ENCODE measurements around the gene SLC17A9. TPM values are rescaled to one million over a fixed set of nuclear protein-coding genes. Genes with fewer than 3 reads are reported as not detected.

Gene SLC17A9
- total and polyA plus RNA-seq, 10 of the 15 experiments (the other 5 are each of a cell fraction or from before 2014, with no cell fraction given), result 0.72 to 74.1 (median 29.4) TPM

DNA sequence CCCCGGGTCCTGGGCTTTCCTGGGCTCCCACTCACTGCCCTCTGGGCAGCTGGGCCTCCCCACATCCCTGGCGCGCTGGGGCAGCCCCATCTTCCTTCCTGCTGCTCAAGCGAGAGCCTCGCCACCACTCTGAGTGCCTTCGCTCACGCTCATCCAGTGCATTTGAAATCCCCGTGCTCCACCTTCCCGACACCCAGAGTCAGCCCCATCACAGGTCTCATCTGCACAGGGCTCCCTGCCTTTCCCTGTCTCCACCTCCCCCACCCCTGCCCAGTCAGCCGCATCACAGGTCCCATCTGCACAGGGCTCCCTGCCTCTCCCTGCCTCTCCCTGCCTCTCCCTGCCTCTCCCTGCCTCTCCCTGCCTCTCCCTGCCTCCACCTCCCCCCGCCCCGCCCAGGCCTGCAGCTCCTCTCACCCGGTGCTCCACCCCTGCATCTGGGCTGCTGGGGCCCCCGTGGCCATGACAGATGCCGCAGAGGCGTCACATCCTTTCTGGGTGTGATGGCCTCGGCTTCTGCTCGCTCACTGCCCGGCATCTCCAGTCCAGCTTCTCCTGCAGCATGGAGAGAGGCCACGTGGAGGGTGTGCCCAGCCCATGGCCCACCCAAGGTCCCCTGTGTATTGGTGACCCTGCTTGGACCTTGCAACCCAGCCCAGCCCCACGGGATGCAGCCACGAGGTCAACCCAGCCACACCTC, 63.3 kb downstream of the SLC17A9 start:
- no TSS peak for BruUV-seq (replicated peaks)
- intact Hi-C loops (cut with micrococcal nuclease; ENCODE audit: unreplicated experiment) (no loop called here), in situ Hi-C loops (cut with MboI) (no loop called here)
- Histone ChIP-seq H3K9ac (ENCODE audit: control insufficient read depth, insufficient read depth, low read length) (no peak overlapping the region), H3K4me1 (ENCODE audit: control insufficient read depth, insufficient read depth, low read length) (peaks cover 29% of the 10 kb centered on the region), H3K79me2 (ENCODE audit: control insufficient read depth, insufficient read depth, low read length) (peaks cover 52% of the 10 kb centered on the region), H2AFZ (ENCODE audit: control insufficient read depth, low read depth, low read length) (no peak overlapping the region), H3K4me3 (no peak overlapping the region), H3K27ac (ENCODE audit: control insufficient read depth, insufficient read depth) (no peak overlapping the region), H3K27me3 (replicated peaks in 1 of 2; ENCODE audit: control insufficient read depth in 2 of 2, insufficient read depth in 2 of 2, low read length in 1 of 2) (no peaks in the 10 kb centered on the region), H3K9me3 (replicated peaks; ENCODE audit: control insufficient read depth, insufficient read depth, low read length) (peaks cover 3% of the 10 kb centered on the region), H4K20me1 (ENCODE audit: control insufficient read depth, insufficient read depth) (no peaks in the 10 kb centered on the region), H3K4me2 (ENCODE audit: control insufficient read depth, insufficient read depth) (peak overlapping the region; percentile 54), H3K36me3 (ENCODE audit: control insufficient read depth in 2 of 2, insufficient read depth in 2 of 2, low read length in 1 of 2) (no peaks in the 10 kb centered on the region; a peak in 1 of 4 replicates)
- no peak for TF ChIP-seq SMAD5 (IDR thresholded peaks at IDR 0.05; ENCODE audit: low read depth)
- TF ChIP-seq POLR2A (IDR thresholded peaks at IDR 0.05; ENCODE audit: low read depth, low read length), result 0 out of 2 replicates have a peak, but pooled peaks have one; percentile 2
- TF ChIP-seq NBN (IDR thresholded peaks at IDR 0.05), result no peak
- no peak for TF ChIP-seq NR2F1 (conservative IDR thresholded peaks at IDR 0.05)
- ATAC-seq (no peak), DNase-seq (ENCODE audit: low read depth, low spot score) (no peak), FAIRE-seq (no peak)
- RAD21 ChIA-PET (ENCODE audit: unreplicated experiment), result interaction anchor here (1.4 kb wide), 1 partner anchor 62 kb away, joined by 5 read pairs; no protein-coding TSS in a partner anchor
- 67% methylated on average over 18 of the region's 22 CpGs for WGBS (ENCODE audit: insufficient coverage, insufficient replicate concordance, low lambda C conversion rate, missing lambda C conversion rate)
- SMC1A ChIA-PET (ENCODE audit: uncharacterized antibody, unreplicated experiment), result interaction anchor here (3.0 kb wide), 1 partner anchor 9 kb away, joined by 11 read pairs; no protein-coding TSS in a partner anchor
- POLR2A ChIA-PET, result interaction anchor here (0.8 to 1.8 kb wide), 2 partner anchors 24 to 38 kb away, joined by 4 to 6 read pairs; no protein-coding TSS in a partner anchor
- CTCF ChIA-PET, result interaction anchor here (1.3 kb wide), 1 partner anchor 200 kb away, joined by 3 read pairs; the partner anchor contains the start of gene YTHDF1

DNA sequence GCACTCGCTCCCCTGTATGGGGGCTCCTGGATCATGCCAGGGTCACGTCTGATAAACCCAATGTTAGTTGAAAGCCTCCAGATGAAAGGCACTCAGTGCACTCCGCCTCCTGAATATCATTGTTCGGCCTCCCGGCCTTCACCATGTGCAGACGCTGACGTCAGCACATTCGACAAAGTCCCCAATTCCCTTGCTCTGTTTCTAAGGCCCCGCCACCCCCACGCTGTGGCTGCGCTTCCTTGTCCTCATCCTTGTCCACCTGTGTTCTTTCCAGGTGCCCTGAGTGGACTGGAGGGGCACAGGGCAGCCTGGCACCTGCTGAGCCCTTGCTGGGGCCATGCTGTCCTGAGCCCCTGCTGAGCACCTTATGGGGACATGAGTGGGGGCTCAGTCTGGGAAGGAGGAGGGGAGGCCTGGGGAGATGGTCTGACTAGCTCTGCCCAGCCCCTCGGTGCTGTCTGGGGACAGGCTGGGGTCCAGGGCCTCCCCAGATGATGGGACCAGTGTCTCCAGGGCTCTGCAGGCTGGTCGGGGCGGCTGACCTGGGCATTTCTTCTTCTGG, 64.1 kb downstream of the SLC17A9 start:
- ChIA-PET CTCF (no interaction called here), RAD21 (ENCODE audit: unreplicated experiment) (no interaction called here), POLR2A (no interaction called here), SMC1A (ENCODE audit: uncharacterized antibody, unreplicated experiment) (interaction anchor here (3.0 kb wide), 1 partner anchor 9 kb away, joined by 11 read pairs; no protein-coding TSS in a partner anchor)
- no peak overlapping the region for H3K4me3 ChIP-seq
- ATAC-seq (no peak), FAIRE-seq (no peak), DNase-seq (ENCODE audit: low read depth, low spot score) (no peak)
- no peak overlapping the region for H3K4me2 ChIP-seq (ENCODE audit: control insufficient read depth, insufficient read depth)
- no peak for TF ChIP-seq YY1 (IDR thresholded peaks at IDR 0.05; ENCODE audit: low read depth, low read length)
- no peak for TF ChIP-seq RUNX3 (IDR thresholded peaks at IDR 0.05; ENCODE audit: low read length)
- no peak for TF ChIP-seq KAT2A (conservative IDR thresholded peaks at IDR 0.05; ENCODE audit: control insufficient read depth, low read depth, low read length)
- TF ChIP-seq KDM1A (IDR thresholded peaks at IDR 0.05; ENCODE audit: borderline replicate concordance), result no peak
- no peak for TF ChIP-seq ZNF24 (IDR thresholded peaks at IDR 0.05)
- TF ChIP-seq SIX5 (IDR thresholded peaks at IDR 0.05; ENCODE audit: low read depth, low read length, severe bottlenecking), result no peak
- TF ChIP-seq SP1 (IDR thresholded peaks at IDR 0.05; ENCODE audit: low read depth, low read length), result no peak
- no peak for TF ChIP-seq POU2F2 (IDR thresholded peaks at IDR 0.05; ENCODE audit: borderline replicate concordance, low read depth, low read length)
- no peak for TF ChIP-seq ASH2L (IDR thresholded peaks at IDR 0.05; ENCODE audit: borderline replicate concordance, low read depth)
- TF ChIP-seq TAF1 (IDR thresholded peaks at IDR 0.05; ENCODE audit: borderline replicate concordance, low read depth, low read length), result no peak
- H3K9ac ChIP-seq (ENCODE audit: control insufficient read depth, insufficient read depth, low read length), result no peak overlapping the region
- peaks cover 46% of the 10 kb centered on the region for H3K79me2 ChIP-seq (ENCODE audit: control insufficient read depth, insufficient read depth, low read length)
- H2AFZ ChIP-seq (ENCODE audit: control insufficient read depth, low read depth, low read length), result no peak overlapping the region
- H3K4me1 ChIP-seq (ENCODE audit: control insufficient read depth, insufficient read depth, low read length), result peaks cover 23% of the 10 kb centered on the region
- in situ Hi-C loops (cut with MboI), result no loop called here
- H3K9me3 ChIP-seq (replicated peaks; ENCODE audit: control insufficient read depth, insufficient read depth, low read length), result peaks cover 3% of the 10 kb centered on the region
- no peaks in the 10 kb centered on the region for H4K20me1 ChIP-seq (ENCODE audit: control insufficient read depth, insufficient read depth)
- whole genome bisulfite sequencing (ENCODE audit: insufficient coverage, insufficient replicate concordance, low lambda C conversion rate, missing lambda C conversion rate), result 78% methylated on average over 14 of the region's 14 CpGs
- BruUV-seq (replicated peaks), result no TSS peak
- no peaks in the 10 kb centered on the region for H3K27me3 ChIP-seq (replicated peaks in 1 of 2; ENCODE audit: control insufficient read depth in 2 of 2, insufficient read depth in 2 of 2, low read length in 1 of 2)
- H3K36me3 ChIP-seq (ENCODE audit: control insufficient read depth in 2 of 2, insufficient read depth in 2 of 2, low read length in 1 of 2), result no peaks in the 10 kb centered on the region; a peak in 1 of 4 replicates
- intact Hi-C loops (cut with micrococcal nuclease; ENCODE audit: unreplicated experiment), result no loop called here
- no peak overlapping the region for H3K27ac ChIP-seq (ENCODE audit: control insufficient read depth, insufficient read depth)
